GM21576 (cell line): ENCODE data around the gene RBM33.
"Not testable (repeated sequence)": the region's sequence is repeated elsewhere in the genome, so short reads cannot be mapped to it uniquely, and the experiment has no call there.

Experiments used
- ATAC-seq: cut with Tn5 transposase; IDR thresholded peaks from one replicate; pipeline ENCODE4 v1.9.1; 2021; ENCODE audit warnings: mild to moderate bottlenecking, moderate library complexity; ENCODE audit not compliant: unreplicated experiment

Gene RBM33

DNA sequence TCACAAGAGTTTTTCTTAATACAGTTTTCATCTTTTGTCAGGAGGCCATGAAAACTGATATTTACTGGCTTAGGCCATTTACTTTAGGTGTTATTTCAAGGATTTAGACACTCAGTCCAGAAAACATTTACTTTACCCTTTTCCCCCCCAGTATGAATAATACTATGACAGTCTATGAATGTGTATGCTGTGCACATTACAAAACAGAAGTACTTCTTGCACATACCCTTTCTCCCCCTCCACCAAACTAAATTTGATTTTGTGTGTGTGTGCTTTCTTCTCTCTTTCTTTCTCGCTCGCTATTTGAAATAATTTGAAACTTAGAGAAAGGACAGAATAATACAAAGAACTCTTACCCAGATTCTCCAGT lies 41.3 kb downstream of the RBM33 start:
- ATAC-seq, result no peak

DNA sequence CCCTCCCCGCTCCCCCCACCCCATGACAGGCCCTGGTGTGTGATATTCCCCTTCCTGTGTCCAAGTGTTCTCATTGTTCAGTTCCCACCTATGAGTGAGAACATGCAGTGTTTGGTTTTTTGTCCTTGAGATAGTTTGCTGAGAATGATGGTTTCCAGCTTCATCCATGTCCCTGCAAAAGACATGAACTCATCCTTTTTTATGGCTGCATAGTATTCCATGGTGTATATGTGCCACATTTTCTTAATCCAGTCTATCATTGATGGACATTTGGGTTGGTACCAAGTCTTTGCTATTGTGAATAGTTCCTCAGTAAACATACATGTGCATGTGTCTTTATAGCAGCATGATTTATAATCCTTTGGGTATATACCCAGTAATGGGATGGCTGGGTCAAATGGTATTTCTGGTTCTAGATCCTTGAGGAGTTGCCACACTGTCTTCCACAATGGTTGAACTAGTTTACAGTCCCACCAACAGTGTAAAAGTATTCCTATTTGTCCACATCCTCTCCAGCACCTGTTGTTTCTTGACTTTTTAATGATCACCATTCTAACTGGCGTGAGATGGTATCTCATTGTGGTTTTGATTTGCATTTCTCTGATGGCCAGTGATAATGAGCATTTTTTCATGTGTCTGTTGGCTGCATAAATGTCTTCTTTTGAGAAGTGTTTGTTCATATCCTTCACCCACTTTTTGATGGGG lies 42.3 kb downstream of the RBM33 start:
- not testable (repeated sequence) for ATAC-seq

DNA sequence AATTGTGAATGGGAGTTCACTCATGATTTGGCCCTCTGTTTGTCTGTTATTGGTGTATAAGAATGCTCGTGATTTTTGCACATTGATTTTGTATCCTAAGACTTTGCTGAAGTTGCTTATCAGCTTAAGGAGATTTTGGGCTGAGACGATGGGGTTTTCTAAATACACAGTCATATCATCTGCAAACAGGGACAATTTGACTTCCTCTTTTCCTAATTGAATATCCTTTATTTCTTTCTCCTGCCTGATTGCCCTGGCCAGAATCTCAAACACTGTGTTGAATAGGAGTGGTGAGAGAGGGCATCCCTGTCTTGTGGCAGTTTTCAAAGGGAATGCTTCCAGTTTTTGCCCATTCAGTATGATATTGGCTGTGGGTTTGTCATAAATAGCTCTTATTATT lies 43.8 kb downstream of the RBM33 start:
- ATAC-seq, result not testable (repeated sequence)

DNA sequence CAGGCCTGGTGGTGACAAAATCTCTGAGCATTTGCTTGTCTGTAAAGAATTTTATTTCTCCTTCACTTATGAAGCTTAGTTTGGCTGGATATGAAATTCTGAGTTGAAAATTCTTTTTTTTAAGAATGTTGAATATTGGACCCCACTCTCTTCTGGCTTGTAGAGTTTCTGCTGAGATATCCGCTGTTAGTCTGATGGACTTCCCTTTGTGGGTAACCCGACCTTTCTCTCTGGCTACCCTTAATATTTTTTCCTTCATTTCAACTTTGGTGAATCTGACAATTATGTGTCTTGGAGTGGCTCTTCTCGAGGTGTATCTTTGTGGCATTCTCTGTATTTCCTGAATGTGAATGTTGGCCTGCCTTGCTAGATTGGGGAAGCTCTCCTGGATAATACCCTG lies 46.2 kb downstream of the RBM33 start:
- not testable (repeated sequence) for ATAC-seq

DNA sequence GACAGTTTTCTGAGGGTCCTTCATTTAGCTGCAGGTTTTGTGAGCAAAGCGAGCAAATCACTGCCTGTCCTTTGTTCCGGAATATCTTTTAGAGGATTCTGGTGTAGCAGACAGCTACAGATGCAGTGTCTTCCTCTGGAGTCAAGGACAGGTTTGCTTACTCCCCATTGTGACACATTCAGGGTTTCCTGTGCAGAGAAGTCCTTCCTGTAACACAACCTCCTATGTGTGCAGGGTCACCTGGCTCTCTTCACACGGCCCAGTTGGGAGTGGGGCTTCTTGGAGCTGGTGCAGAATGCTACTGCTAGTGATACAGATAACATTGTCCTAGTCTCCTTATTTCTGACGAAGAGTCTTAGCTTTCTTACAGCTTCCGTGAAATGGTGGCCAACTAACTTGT lies 47.9 kb downstream of the RBM33 start:
- no peak for ATAC-seq

DNA sequence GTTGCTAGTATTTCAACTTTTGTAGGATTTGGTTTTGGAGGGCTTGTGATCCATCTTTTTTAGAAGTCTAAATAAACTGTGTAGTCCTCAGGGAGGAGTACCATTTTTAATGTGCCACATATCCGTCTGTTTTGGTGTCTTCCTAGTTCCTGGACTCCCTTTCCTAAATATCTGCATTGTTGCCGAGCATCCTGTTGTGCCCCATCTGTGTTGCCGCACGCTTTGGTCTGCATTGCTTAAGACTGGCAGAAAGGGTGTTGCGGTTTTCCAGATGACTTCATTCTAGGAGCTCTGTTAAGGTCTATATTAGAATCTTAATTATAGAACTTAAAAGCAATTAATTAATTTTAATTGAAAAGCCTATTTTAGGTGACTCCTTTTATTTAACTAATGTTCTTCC lies 49.4 kb downstream of the RBM33 start:
- no peak for ATAC-seq

DNA sequence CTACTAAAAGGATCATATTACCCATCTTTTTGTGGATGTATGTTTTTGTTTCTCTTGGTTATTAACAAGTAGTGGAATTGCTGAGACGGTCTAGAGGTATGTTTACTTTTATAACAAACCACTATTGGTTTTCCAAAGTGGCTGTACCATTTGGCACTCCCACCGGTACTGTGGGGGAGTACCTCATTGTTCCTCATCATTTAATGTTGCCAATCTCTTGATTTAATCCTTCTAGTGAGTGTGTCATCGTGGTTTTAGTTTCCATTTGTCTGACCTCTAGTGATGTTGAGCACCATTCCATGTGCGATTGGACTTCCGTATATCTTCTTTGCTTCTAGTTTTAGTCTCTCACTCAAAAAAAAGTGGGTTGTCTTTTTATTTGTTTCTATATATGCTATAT lies 50.4 kb downstream of the RBM33 start:
- no peak for ATAC-seq

DNA sequence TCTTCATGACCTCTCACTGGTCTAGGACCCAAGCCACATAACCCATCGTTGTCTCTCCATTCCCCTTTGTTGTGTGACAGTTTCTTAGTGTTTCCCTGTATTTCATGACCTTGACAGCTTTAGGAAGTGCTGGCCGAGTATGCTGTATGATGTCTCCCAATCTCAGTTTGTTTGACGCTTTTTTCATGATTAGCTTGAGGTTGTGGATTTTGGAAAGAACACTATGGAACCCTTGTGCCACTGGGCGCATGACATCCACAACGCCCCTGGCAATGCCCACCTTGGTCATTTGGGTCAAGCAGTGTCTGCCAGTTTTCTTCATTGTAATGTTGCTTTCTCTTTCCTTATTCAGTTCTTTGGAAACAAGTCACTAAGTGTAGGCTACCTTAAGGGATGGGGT lies 52.3 kb downstream of the RBM33 start:
- ATAC-seq, result no peak

DNA sequence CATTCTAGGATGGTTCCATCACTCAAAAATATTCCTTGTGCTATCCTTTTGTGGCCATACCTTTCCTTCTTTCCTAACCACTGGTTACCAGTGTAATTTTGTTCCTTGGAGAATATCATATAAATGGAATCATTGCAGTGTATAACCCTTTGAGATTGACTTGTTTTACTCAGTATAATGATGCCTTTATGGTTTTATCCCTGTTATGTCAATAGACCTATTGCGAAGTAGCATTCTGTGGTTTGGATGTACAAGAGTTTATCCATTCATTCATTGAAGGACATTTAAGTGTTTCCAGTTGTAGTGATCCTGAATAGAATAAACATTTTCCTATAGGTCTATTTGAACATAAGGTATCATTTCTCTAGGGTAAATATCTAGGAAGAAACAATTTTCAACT lies 54.2 kb downstream of the RBM33 start:
- ATAC-seq, result no peak

DNA sequence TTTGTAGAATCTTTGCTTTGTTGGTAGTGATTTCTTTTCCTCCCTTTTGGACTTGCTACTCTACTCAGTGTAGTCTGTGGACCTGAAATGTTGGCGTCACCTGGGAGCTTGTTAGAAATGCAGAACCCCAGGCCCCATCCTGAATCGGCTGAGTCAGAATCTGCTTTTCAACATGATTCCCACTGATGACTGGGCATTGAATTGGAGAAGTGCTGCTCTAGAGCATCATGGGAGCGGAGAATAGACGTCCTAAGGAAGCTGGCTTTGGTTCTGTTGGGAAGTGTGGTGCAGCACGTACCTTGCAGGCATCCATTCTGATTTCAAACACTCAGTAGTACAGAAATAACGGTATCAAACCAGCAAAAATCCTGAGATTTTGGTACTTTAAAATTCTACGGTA lies 54.7 kb downstream of the RBM33 start:
- ATAC-seq, result no peak

DNA sequence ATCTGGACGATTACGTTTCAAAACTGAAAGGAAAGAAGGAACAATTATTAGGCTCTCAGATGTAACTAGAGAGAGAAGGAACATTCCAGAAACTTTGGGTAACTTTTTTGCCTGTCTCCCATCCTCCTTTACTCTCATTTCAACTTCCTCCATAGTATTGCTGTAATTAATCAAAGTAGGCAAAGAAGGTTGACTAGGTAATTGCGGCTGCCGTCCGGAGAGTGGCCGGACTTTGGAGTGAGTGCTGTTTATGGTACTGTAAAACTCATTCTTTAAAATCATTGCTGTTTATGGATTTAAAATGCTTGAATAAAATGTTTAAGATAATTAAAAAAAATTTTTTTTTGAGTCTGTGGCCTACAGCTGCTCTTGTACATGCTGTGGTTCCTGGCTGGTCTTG lies 56.4 kb downstream of the RBM33 start:
- no peak for ATAC-seq

DNA sequence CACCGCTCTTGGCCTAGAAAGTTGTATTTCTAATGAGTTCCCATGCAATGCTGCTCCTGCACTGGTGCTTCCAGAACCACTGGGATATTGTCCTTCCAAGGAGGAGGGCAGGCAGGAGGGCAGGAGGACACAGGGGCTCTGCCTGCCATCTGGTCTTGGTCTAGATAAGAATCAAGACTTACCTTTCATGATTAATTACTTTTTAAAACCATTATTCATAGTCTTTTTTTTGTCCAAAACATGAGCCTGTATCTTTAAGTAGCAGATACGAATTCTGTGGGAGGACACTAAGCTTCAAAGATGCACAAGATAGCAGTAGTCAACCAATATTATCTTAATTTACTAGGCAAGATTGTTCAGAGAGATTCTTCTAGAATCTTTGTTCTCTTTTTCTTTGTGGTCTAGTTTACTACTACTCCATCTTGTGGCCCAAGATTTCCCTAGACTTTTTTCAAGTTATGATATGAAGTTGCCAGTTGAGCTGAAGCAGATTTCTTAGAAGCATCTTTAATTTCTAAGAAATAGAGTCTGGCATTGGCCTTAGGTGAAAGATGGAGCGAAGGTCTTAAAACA lies 57.6 kb downstream of the RBM33 start:
- ATAC-seq, result no peak

DNA sequence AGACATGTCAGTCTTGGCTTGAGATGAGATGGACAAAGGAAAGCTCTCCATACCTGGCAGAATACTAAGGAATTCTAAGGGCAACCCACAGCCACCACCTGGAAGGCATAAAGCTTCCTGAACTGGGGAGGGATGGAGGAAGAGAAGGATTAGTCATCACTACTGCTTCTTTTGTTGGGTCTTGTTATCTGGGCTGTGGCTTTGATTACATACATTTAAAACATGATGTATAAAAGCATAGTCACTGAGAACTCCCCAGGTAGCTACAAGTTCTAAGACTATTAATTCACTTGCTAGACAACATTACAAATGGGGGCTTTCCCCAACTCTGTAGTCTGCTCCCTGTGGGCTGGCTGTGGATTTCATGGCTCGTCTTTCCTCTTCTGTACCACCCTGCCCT lies 58.2 kb downstream of the RBM33 start:
- no peak for ATAC-seq

DNA sequence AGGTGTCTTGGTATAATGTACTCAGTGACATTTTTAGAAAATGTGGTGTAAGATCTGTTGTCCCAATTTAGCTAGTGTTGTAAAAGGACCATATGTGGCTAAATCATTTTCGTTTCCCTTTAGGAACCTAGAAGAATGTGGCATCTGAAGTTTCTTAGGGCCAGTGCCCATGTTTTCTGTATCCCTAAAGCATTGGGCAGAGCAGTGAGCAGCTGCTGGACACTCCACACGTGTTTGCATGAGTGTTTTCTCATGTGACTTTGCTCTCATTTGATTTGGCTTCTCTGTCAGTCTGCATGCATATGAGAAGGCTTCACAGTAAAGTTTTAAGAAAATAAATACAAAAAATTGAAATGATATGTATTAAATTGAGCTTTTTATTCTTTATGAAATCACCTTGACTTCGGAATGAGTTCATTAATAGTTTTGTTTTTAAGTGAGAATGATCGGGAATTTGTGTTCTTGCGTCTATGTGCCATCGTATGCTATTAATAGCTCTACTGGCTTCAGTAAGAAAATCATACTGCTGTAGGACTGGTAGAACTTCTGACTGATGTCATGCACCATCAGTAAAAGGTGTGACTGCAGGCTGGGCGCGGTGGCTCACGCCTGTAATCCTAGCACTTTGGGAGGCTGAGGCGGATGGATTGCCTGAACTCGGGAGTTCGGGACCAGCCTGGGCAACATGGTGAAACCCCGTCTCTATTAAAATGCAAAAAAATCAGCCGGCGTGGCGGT lies 61.3 kb downstream of the RBM33 start:
- no peak for ATAC-seq

DNA sequence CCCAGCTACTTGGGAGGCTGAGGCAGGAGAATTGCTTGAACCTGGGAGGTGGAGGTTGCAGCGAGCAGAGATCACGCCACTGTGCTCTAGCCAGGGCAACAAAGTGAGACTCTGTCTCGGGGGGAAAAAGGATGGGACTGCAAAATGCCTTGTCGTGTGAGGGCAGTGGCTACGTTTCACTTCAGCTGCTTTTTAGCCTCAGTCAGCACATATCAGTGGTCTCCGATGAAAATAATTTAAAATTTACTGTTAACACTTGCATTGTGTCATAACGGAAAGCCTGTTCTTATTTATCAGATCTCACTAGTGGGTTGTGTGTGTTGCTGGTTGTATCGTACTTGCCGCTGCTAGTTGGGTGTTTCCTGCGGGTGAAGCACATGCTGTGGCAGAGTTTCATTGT lies 61.9 kb downstream of the RBM33 start:
- ATAC-seq, result no peak

DNA sequence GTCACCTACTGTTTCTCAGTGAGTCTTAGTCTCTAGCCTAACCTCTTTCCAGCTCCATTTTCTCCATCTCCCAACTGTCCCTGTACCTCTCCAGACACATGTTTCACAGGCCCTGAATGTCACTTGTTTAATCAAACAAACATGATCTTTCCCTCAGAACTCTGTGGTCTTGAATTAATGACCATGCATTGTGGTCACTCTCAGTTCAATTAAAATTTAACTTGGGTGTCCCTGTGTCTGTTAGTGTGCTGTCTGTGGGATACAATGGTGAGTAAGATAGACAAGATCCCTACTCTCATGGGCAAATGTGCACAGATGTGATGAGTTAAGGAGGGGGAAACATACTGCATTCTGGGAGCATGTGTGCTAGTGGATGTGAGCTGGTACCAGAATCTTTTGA lies 65.0 kb downstream of the RBM33 start:
- no peak for ATAC-seq

DNA sequence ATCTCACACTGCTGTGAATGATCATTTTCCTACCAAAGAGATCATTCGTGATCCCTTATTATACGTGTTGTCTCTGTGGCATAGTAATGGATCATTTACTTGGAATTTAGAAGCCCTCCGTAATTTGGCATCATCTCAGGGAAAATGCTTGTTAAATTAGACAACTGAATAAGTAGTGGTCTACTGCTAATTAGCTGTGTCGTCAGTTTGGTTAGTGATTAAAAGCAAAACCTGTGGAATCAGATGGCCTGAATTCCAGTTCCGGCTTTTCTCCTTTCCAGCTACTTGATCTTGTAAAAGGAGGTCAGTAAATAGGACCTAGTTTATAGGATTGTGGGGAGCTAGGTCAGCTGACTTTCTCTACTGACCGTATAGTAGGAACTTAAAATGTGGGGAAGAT lies 65.6 kb downstream of the RBM33 start:
- no peak for ATAC-seq

DNA sequence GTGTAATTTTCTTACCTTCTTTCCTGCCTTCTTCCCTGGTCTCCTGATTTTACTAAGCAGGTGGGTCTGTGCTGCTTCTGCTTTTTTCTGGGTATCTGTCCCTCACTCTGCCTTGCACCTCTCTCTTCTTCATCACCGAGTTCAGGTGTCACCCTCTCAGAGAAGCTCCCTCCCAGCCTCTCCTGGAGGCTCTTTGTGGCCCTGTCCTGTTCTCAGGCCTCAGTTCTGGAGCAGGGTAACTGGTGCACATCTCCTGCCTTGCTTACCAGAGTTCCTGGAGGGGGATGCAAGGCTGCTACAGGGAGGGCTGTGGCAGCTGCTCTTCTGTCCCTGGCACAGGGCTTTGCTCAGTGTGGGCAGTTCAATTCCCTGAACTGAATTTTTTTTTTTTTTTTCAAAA lies 66.1 kb downstream of the RBM33 start:
- peak; percentile 77 for ATAC-seq

DNA sequence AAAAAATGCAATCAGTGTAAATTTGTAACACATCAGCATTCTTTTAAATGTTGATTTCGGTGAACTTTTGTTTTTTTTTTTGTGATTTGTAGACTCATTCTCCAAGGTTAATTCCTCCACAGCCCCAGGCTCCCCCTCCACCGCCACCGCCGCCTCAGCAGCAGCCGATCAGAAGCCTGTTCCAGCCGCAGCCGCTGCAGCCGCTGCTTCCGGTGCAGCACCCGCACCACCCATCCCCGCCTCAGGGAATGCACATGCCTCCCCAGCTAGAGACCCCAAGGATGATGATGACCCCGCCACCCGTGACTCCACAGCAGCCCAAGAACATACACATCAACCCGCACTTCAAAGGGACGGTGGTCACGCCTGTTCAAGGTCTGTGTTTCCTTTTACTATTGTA lies 66.6 kb downstream of the RBM33 start:
- ATAC-seq, result no peak

DNA sequence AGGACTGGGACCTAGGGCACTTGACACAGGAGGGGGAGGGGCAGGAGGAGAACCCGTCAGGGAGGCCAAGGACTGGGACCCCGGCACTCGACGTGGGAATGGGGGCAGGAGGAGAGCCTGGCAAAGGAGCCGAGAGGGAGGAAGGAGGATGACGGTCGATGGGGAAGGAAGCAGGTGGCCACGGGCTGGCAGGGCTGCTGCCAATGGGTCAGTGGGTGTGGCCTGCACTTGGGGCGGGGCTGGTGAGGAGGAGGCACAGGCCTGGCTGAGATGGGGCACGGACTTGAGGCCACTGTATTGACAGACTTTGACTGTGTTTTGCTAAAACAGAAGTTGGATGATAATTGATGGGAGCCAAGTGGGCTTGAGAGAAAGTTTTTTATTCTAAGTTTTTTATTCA lies 68.9 kb downstream of the RBM33 start:
- ATAC-seq, result no peak

DNA sequence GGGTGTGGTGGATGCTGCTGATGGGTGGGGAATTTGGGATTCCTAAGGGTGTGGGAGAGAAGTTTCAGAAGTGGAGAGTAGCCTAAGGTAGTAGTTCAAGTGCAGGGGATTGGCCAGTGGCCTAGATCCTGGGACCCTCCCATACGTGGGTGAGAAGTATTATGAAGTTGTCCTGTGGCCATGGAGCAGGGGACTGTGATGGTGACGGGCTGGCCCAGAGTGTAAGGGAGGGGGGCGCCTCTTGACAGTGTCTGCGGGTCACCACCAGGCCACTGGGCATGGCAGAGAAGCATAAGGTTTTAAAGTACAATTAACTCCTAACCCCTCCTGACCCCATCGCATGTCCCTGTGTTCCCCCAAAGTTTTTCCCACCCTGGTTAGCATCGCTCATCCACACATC lies 70.2 kb downstream of the RBM33 start:
- ATAC-seq, result no peak

DNA sequence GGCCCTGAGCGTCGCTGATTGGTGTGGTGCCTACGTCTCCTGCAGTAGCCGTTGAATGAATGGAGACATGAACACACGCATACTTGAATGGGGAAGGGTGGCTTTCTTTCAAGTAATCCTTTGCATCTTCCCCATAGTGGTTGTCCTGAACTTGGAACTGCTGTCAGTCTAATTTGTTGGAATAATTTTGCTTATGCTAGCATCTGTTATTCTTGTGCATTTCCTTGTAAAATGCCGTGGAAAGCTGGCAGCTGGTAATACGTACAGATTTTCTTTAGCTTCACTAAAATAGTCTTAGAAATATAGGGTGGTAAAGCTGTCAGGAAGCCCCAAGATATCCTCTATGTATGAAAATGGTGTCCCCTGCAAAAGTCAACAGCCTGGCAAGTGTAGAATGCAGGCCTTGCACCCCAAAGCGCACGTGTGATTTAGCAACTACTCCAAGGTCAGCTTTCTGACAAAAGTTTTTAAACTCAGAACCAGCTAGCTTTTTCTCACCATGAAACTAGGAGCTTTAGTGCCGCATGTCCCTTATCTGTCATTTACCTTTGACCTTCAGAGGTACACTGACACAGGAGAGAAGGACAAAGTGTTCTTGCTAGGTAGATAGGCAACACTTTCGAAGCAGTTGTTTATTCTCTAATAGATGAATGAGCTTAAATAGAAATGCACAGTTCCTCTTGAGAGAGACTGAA lies 70.8 kb downstream of the RBM33 start:
- no peak for ATAC-seq
